Gastroesophageal sphincter (tissue), 4 donors: ENCODE results near the gene NIPBL. TPM values are rescaled to one million over a fixed set of nuclear protein-coding genes. Genes with fewer than 3 reads are reported as not detected.
"Not testable (repeated sequence)": the region's sequence is repeated elsewhere in the genome, so short reads cannot be mapped to it uniquely, and the experiment has no call there.

ENCODE experiments used
- ATAC-seq: fragments of 150-250 bp; one replicate; pipeline ENCODE4 v1.9.1; 2016; ENCODE audit warnings: mild to moderate bottlenecking, moderate library complexity
- H3K27ac ChIP-seq, 4 donors: fragments of 200-600 bp; sonication (generic) in 3 of 4; 1 replicate in 3 of 4; 2 replicates in 1 of 4; pipeline ENCODE4 v1.5.1; 2016 to 2019
- H3K27me3 ChIP-seq: fragments of 200-600 bp; sonication (generic); one replicate; pipeline ENCODE4 v1.5.1; 2019
- H3K36me3 ChIP-seq, 2 donors: fragments of 200-600 bp; sonication (generic); one replicate each; pipeline ENCODE4 v1.5.1; 2019; ENCODE audit warnings: control low read depth in 1 of 2
- H3K4me1 ChIP-seq, 3 donors: fragments of 200-600 bp; sonication (generic); 1 replicate in 2 of 3; 2 replicates in 1 of 3; pipeline ENCODE4 v1.5.1; 2016 to 2019; ENCODE audit warnings: control low read depth in 2 of 3
- H3K4me3 ChIP-seq, 2 donors: fragments of 200-600 bp; sonication (generic); one replicate each; pipeline ENCODE4 v1.5.1; 2019; ENCODE audit warnings: mild to moderate bottlenecking in 1 of 2, moderate library complexity in 1 of 2
- H3K9me3 ChIP-seq, 3 donors: fragments of 200-600 bp; sonication (generic); one replicate each; pipeline ENCODE4 v1.5.1; 2017 to 2019; ENCODE audit warnings: control low read depth in 2 of 3
- EP300 ChIP-seq: sonication (generic); formaldehyde crosslinking; IDR thresholded peaks from one replicate; pipeline ENCODE4 v1.6.1; 2017; ENCODE audit warnings: antibody characterized with exemption, mild to moderate bottlenecking
- POLR2A ChIP-seq, 2 donors: fragments of 450-650 bp; IDR thresholded peaks; one replicate each; pipeline ENCODE4 v1.6.1; 2017; ENCODE audit warnings: antibody characterized with exemption in 2 of 2, mild to moderate bottlenecking in 2 of 2, moderate library complexity in 1 of 2
- POLR2AphosphoS5 ChIP-seq: sonication (generic); formaldehyde crosslinking; IDR thresholded peaks from one replicate; pipeline ENCODE4 v1.6.1; 2017; ENCODE audit warnings: antibody characterized with exemption
- WGBS, 2 donors: methylation state at CpG; one replicate each; pipeline ENCODE4 v1.1.5; 2018; ENCODE audit warnings: low coverage in 1 of 2; 5-methylcytosine and 5-hydroxymethylcytosine counted together
- total RNA-seq, 4 donors: library from RNA; depleted of rRNA; stranded (reverse); fragments of >200 nt; gene quantifications; one replicate each; pipeline ENCODE4 v1.1.0, GENCODE V29; 2016
- TF ChIP-seq, protein P1 (sequence below), 4 experiments: fragments of 200-600 bp in 2 of 4; fragments of 450-650 bp in 2 of 4; sonication (generic) in 1 of 4; IDR thresholded peaks; one replicate each; pipeline ENCODE4 v1.5.1; 2017 to 2019; ENCODE audit warnings: antibody characterized with exemption in 4 of 4, mild to moderate bottlenecking in 2 of 4, moderate library complexity in 2 of 4

The NIPBL gene
- total RNA-seq, 4 donors from 2014 or later: 44.9 to 59.4 (median 51.7) TPM

DNA sequence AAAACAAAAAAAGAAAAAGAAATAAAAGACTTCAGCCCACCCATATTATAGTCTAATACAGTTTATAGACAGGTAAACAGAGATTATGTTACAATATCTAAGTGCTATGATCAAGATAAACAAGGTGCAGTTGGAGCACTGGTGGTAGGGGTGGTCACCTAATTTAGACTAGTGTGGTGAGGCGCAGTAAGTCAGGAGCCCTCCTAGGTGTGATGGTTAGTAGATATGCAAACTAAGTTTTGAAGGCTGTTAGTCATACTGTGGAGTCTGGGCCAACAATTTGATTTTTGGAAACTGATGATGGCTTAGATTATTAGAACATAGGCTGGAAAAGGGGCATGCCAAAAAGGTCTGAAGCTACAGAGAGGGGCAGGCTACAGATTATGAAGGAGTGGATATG lies 14.7 kb downstream of the NIPBL start:
- no peak for ATAC-seq
- Histone ChIP-seq H3K27me3 (no peaks in the 10 kb centered on the region), H3K9me3 (no peaks in the 10 kb centered on the region), H3K4me1 (peaks cover 0 to 59% (median 5%) of the 10 kb centered on the region in 3 donors), H3K27ac (no peak overlapping the region), H3K36me3 (no peaks in the 10 kb centered on the region), H3K4me3 (no peak overlapping the region)
- TF ChIP-seq POLR2A (IDR thresholded peaks at IDR 0.05) (no peak), POLR2AphosphoS5 (no peak), EP300 (no peak)
- TF ChIP-seq, protein P1, sequence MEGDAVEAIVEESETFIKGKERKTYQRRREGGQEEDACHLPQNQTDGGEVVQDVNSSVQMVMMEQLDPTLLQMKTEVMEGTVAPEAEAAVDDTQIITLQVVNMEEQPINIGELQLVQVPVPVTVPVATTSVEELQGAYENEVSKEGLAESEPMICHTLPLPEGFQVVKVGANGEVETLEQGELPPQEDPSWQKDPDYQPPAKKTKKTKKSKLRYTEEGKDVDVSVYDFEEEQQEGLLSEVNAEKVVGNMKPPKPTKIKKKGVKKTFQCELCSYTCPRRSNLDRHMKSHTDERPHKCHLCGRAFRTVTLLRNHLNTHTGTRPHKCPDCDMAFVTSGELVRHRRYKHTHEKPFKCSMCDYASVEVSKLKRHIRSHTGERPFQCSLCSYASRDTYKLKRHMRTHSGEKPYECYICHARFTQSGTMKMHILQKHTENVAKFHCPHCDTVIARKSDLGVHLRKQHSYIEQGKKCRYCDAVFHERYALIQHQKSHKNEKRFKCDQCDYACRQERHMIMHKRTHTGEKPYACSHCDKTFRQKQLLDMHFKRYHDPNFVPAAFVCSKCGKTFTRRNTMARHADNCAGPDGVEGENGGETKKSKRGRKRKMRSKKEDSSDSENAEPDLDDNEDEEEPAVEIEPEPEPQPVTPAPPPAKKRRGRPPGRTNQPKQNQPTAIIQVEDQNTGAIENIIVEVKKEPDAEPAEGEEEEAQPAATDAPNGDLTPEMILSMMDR (IDR thresholded peaks at IDR 0.05): no peak
- 73 to 100% methylated on average over 1 of the region's 1 CpG for WGBS, 2 donors

GRCh38 chr5:36892085-36892830 lies 15.7 kb downstream of the NIPBL start:
- H3K9me3 ChIP-seq, H3K27ac ChIP-seq, H3K27me3 ChIP-seq, H3K36me3 ChIP-seq, ATAC-seq, H3K4me3 ChIP-seq: not testable (repeated sequence)
- peaks cover 0 to 54% (median 4%) of the 10 kb centered on the region in 3 donors for H3K4me1 ChIP-seq
- WGBS, 2 donors: 100% methylated on average over 2 of the region's 6 CpGs; no CpG with 5 or more reads in 1 of the 2 donors

GRCh38 chr5:36894954-36895353 lies 18.4 kb downstream of the NIPBL start:
- H3K9me3 ChIP-seq: no peaks in the 10 kb centered on the region

GRCh38 chr5:36896476-36896875 lies 19.9 kb downstream of the NIPBL start:
- TF ChIP-seq POLR2A (IDR thresholded peaks at IDR 0.05): no peak
- no peak for TF ChIP-seq POLR2AphosphoS5
- no peak for TF ChIP-seq EP300
- TF ChIP-seq, protein P1 (IDR thresholded peaks at IDR 0.05): no peak
- peaks cover 4 to 70% (median 20%) of the 10 kb centered on the region in 3 donors for H3K4me1 ChIP-seq
- no peaks in the 10 kb centered on the region for H3K27me3 ChIP-seq
- H3K27ac ChIP-seq: no peak overlapping the region
- WGBS, 2 donors: 94 to 95% methylated on average over 6 to 8 of the region's 8 CpGs
- no peak for ATAC-seq
- H3K36me3 ChIP-seq: no peaks in the 10 kb centered on the region
- H3K4me3 ChIP-seq: no peak overlapping the region
- H3K9me3 ChIP-seq: peaks cover 0 to under 1% (median 0%) of the 10 kb centered on the region in 3 donors

More at GRCh38 chr5:36894954-36895353, 18.4 kb downstream of the NIPBL start:
- ATAC-seq: no peak
- Histone ChIP-seq H3K4me3 (no peak overlapping the region), H3K4me1 (peaks cover 4 to 61% (median 14%) of the 10 kb centered on the region in 3 donors), H3K27me3 (no peaks in the 10 kb centered on the region), H3K27ac (no peak overlapping the region), H3K36me3 (no peaks in the 10 kb centered on the region)
- TF ChIP-seq EP300 (no peak), POLR2A (IDR thresholded peaks at IDR 0.05) (no peak), POLR2AphosphoS5 (no peak)
- TF ChIP-seq, protein P1 (IDR thresholded peaks at IDR 0.05): no peak
- WGBS, 2 donors: 36 to 43% methylated on average over 1 of the region's 1 CpG

GRCh38 chr5:36897616-36898015 lies 21.0 kb downstream of the NIPBL start:
- Histone ChIP-seq H3K4me1 (peaks cover 4 to 70% (median 20%) of the 10 kb centered on the region in 3 donors), H3K36me3 (no peaks in the 10 kb centered on the region), H3K27me3 (no peaks in the 10 kb centered on the region), H3K9me3 (peaks cover 0 to 9% (median 0%) of the 10 kb centered on the region in 3 donors), H3K27ac (no peak overlapping the region), H3K4me3 (no peak overlapping the region)
- 38 to 56% methylated on average over 1 of the region's 1 CpG for WGBS, 2 donors
- no peak for ATAC-seq
- no peak for TF ChIP-seq POLR2A (IDR thresholded peaks at IDR 0.05)
- TF ChIP-seq EP300: no peak
- TF ChIP-seq, protein P1 (IDR thresholded peaks at IDR 0.05): no peak
- no peak for TF ChIP-seq POLR2AphosphoS5
